Fibroblast of pulmonary artery (primary cell): ENCODE measurements around the gene SYDE1.
"Not testable (repeated sequence)": the region's sequence is repeated elsewhere in the genome, so short reads cannot be mapped to it uniquely, and the experiment has no call there.

Source experiments
- DNase-seq: peaks from one replicate; pipeline ENCODE4 v3.0.0-alpha.2; 2010; ENCODE audit warnings: low read depth
- H3K4me3 ChIP-seq: replicated peaks from 2 replicates; pipeline ENCODE4 v1.5.1; 2011; ENCODE audit warnings: low read depth, mild to moderate bottlenecking, control low read depth, low read length, moderate library complexity
- TF ChIP-seq, protein P1 (sequence below): IDR thresholded peaks from 2 replicates; pipeline ENCODE4 v1.5.1; 2011; ENCODE audit warnings: mild to moderate bottlenecking, control low read depth, low read length, inconsistent platforms; ENCODE audit errors: missing control alignments

The SYDE1 gene

DNA sequence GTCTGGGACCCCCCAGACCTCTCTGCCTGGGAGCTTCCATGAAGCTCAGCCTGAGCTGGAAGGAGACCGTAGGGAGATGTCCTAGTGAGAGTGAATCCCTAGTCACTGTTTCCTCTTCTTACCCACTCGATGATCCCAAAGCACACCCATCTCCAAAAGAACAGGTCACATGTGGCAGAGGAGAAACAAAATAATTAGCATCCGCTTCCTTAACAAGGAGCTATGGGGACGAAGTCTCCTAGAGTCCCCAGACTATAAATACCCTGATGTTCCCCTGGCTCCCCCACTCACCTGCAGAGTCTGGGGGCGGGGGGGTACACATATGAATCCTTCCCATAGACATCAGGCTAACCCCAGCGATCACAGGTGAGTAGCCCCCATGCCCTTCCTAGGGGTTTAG, 25.3 kb upstream of the SYDE1 start, which contains the start of gene OR1I1:
Gene OR1I1, plus strand, starts transcription at position 301 of the 400 bp plus-strand sequence. CDS start 4,855 bp downstream, outside the sequence.
- H3K4me3 ChIP-seq = no peak within 1 kb of the TSS
- TF ChIP-seq, protein P1, sequence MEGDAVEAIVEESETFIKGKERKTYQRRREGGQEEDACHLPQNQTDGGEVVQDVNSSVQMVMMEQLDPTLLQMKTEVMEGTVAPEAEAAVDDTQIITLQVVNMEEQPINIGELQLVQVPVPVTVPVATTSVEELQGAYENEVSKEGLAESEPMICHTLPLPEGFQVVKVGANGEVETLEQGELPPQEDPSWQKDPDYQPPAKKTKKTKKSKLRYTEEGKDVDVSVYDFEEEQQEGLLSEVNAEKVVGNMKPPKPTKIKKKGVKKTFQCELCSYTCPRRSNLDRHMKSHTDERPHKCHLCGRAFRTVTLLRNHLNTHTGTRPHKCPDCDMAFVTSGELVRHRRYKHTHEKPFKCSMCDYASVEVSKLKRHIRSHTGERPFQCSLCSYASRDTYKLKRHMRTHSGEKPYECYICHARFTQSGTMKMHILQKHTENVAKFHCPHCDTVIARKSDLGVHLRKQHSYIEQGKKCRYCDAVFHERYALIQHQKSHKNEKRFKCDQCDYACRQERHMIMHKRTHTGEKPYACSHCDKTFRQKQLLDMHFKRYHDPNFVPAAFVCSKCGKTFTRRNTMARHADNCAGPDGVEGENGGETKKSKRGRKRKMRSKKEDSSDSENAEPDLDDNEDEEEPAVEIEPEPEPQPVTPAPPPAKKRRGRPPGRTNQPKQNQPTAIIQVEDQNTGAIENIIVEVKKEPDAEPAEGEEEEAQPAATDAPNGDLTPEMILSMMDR = no peak
- DNase-seq = no peak

DNA sequence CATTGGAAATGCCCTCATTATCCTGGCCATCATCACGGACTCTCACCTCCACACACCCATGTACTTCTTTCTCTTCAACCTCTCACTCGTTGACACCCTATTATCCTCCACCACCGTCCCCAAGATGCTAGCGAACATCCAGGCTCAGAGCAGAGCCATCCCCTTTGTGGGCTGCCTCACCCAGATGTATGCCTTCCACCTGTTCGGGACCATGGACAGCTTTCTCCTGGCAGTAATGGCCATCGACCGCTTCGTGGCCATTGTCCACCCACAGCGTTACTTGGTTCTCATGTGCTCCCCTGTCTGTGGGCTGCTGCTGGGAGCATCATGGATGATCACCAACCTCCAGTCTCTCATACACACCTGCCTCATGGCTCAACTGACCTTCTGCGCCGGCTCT, 20.0 kb upstream of the SYDE1 start:
- TF ChIP-seq, protein P1 = no peak

DNA sequence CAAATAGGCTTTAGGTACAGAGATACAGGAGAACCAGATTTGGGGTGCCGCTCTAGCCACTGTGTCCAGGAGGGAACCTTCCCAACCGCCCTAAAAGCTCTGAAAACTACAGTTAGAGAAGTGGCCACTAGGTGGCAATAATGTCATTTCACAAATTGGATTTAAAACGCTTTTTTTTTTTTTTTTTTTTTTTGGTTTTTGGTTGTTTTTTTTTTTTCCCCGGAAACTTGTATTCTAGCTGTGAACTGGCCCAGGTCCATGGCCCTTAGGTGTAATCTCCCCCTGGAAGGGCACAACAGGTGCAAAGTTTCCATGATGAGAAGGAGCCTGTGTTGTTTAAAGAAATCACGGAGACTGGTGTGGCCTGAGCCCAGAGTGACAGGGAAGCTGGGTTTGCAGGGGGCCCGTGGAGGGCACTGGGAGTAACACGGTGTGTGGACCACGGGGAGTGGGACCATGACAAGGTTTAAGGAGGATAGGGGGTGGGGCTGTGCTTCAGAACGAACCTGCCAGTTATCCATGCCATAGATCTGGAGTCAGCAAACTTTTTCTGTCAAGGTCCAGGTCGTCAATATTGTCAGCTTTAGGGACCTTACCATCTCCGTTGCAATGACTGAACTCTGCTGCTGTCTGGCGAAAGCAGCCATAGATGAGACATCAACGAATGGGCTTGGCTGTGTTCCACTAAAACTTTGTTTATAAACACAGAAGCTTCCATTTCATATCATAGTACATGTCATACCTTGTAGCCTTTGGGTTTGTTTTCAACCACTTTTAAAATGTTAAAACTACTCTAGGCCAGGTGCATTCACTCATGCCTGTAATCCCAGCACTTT, 15.1 kb upstream of the SYDE1 start:
- peak; percentile 82 for DNase-seq
- TF ChIP-seq, protein P1 = peak; percentile 62
- no peak overlapping the region for H3K4me3 ChIP-seq

More for the DNA sequence above, 20.0 kb upstream of the SYDE1 start:
- no peak for DNase-seq
- no peak overlapping the region for H3K4me3 ChIP-seq

DNA sequence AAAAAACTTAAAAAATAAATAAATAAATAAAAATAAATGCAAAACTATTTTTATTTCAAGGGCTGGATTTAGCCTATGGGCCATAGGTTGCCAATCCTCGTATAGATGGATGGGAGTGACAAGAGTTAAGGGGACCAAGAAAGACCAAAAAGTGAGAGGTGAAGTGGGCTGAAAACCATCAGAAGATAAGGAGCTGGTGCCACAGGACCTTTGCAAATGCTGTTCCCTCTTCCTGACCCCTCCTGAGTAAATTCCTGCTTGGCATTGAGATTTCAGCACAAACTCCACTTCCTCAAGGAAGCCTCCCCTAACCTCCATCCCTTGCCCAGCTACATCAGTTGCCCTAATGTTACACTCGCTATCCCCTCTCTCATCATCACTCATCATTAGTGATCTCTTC, 14.2 kb upstream of the SYDE1 start:
- TF ChIP-seq, protein P1 = no peak
- DNase-seq = no peak
- H3K4me3 ChIP-seq = no peak overlapping the region

DNA sequence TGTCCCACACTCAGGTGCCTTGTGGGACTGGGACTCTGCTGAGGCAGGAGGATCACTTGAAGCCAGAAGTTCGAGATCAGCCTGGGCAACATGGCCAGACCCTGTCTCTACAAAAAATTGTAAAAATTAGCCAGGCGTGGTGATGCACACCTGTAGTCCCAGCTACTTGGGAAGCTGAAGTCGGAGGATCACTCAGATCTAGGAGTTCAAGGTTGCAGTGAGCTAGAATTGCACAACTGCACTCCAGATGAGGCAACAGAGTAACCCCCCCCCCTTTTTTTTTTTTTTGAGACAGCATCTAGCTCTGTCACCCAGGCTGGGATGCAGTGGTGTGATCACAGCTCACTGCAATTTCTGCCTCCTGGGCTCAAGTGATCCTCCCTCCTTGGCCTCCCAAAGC, 11.0 kb upstream of the SYDE1 start:
- DNase-seq = no peak
- TF ChIP-seq, protein P1 = no peak

DNA sequence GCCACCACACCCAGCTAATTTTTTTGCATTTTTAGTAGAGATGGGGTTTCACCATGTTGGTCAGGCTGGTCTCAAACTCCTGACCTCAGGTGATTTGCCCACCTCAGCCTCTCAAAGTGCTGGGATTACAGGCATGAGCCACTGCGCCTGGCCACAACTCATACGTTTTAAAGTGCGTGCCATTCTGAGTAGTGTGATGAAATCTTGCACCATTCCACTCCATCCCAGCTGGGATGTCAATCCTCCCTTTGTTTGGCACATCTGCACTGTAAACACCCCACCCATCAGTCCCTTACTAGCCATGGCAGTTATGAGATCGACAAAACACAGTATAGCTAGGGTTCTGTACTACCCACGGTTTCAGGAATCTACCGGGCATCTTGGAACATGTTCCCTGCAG, 9.2 kb upstream of the SYDE1 start:
- H3K4me3 ChIP-seq, DNase-seq: not testable (repeated sequence)

More for the DNA sequence above, 11.0 kb upstream of the SYDE1 start:
- no peak overlapping the region for H3K4me3 ChIP-seq

DNA sequence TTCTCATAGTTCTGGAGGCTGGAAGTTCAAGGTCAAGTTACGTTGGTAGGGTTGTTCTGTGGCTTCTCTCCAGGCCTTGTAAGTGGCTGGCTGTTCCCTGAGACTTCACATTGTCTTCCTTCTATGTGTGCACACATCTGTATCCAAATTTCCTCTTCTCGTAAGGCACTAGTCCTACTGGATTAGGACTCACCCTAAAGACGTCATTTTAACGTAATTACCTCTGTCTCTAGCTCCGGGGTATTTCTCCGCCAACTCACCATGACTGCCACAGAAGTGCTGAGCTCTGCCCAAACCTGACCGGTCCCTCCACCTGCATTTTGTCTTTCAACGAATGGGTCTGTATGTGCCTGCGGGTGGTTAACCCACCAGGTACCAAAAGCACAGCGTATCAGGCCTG, 8.7 kb upstream of the SYDE1 start:
- TF ChIP-seq, protein P1 = no peak
- no peak for DNase-seq
- H3K4me3 ChIP-seq = no peak overlapping the region
